CD14-positive monocyte (primary cell): Measurements from ENCODE around the gene EN2. TPM values are rescaled to one million over a fixed set of nuclear protein-coding genes. Genes with fewer than 3 reads are reported as not detected.

Source experiments
- DNase-seq, 3 donors: peaks; one replicate each; pipeline ENCODE4 v3.0.0-alpha.2; 2011 to 2022
- H2AFZ ChIP-seq: 2 replicates; pipeline ENCODE4 v1.6.0; 2012; ENCODE audit warnings: mild to moderate bottlenecking, low read depth, low read length, inconsistent platforms; ENCODE audit not compliant: insufficient read depth, poor library complexity, severe bottlenecking
- H3K27ac ChIP-seq, 2 donors: 1 replicate in 1 of 2; 2 replicates in 1 of 2; pipeline ENCODE4 v1.5.1; 2012 to 2013; ENCODE audit warnings: low read length in 2 of 2, control low read depth in 1 of 2, inconsistent platforms in 1 of 2, low read depth in 1 of 2, mild to moderate bottlenecking in 1 of 2
- H3K27me3 ChIP-seq, 2 donors: one replicate each; pipeline versions ENCODE4 v1.6.0 to v1.6.1; 2011 to 2013; ENCODE audit warnings: low read length in 2 of 2; ENCODE audit not compliant: control insufficient read depth in 2 of 2, insufficient read depth in 2 of 2
- H3K36me3 ChIP-seq, 2 donors: replicated peaks in 1 of 2; 1 replicate in 1 of 2; 2 replicates in 1 of 2; pipeline versions ENCODE4 v1.5.1 to v1.6.1; 2012 to 2013; ENCODE audit warnings: low read length in 2 of 2, control low read depth in 1 of 2, inconsistent platforms in 1 of 2, mild to moderate bottlenecking in 1 of 2; ENCODE audit not compliant: insufficient read depth in 2 of 2, control insufficient read depth in 1 of 2
- H3K4me1 ChIP-seq, 2 donors: 1 replicate in 1 of 2; 2 replicates in 1 of 2; pipeline versions ENCODE4 v1.5.1 to v1.6.1; 2012 to 2013; ENCODE audit warnings: low read length in 2 of 2, control low read depth in 1 of 2, inconsistent platforms in 1 of 2, mild to moderate bottlenecking in 1 of 2, moderate library complexity in 1 of 2; ENCODE audit not compliant: insufficient read depth in 2 of 2, control insufficient read depth in 1 of 2
- H3K4me2 ChIP-seq: replicated peaks from 2 replicates; pipeline ENCODE3; 2012; ENCODE audit warnings: low read length, moderate library complexity, mild to moderate bottlenecking; ENCODE audit not compliant: poor library complexity, severe bottlenecking; ENCODE audit errors: extremely low read depth
- H3K4me3 ChIP-seq, 3 experiments: fragments of 200-600 bp in 1 of 3; sonication (generic) in 1 of 3; replicated peaks in 1 of 3; 1 replicate in 2 of 3; 2 replicates in 1 of 3; pipeline ENCODE4 v1.5.1; 2011 to 2013; ENCODE audit warnings: low read length in 3 of 3, mild to moderate bottlenecking in 3 of 3, control low read depth in 2 of 3, low read depth in 2 of 3, inconsistent platforms in 1 of 3, moderate library complexity in 1 of 3
- H3K79me2 ChIP-seq: 2 replicates; pipeline ENCODE4 v1.6.0; 2012; ENCODE audit warnings: mild to moderate bottlenecking, control low read depth, inconsistent platforms, low read length, moderate library complexity; ENCODE audit not compliant: insufficient read depth
- H3K9ac ChIP-seq: 2 replicates; pipeline ENCODE4 v1.6.0; 2017; ENCODE audit warnings: low read length, mild to moderate bottlenecking; ENCODE audit not compliant: insufficient read depth, poor library complexity, severe bottlenecking
- H3K9me3 ChIP-seq, 2 donors: replicated peaks in 1 of 2; 1 replicate in 1 of 2; 2 replicates in 1 of 2; pipeline versions ENCODE4 v1.5.1 to v1.6.1; 2012 to 2013; ENCODE audit warnings: low read length in 2 of 2, control low read depth in 1 of 2; ENCODE audit not compliant: control insufficient read depth in 1 of 2, insufficient read depth in 1 of 2
- H4K20me1 ChIP-seq: 2 replicates; pipeline ENCODE4 v1.6.0; 2012; ENCODE audit warnings: mild to moderate bottlenecking, low read length, control low read depth, moderate library complexity; ENCODE audit not compliant: insufficient read depth
- H3K27ac Mint-ChIP-seq, 7 donors: one replicate each; pipeline ENCODE4 v1.8.0; 2020; ENCODE audit warnings: mild to moderate bottlenecking in 7 of 7, mixed read lengths in 7 of 7, moderate library complexity in 6 of 7, inconsistent platforms in 2 of 7
- H3K27me3 Mint-ChIP-seq, 3 donors: one replicate each; pipeline ENCODE4 v1.8.0; 2021 to 2022; ENCODE audit warnings: low read depth in 3 of 3, mild to moderate bottlenecking in 3 of 3, mixed read lengths in 3 of 3, moderate library complexity in 3 of 3, inconsistent platforms in 1 of 3
- H3K36me3 Mint-ChIP-seq, 2 donors: one replicate each; pipeline ENCODE4 v1.8.0; 2020; ENCODE audit warnings: mixed read lengths in 2 of 2, inconsistent platforms in 1 of 2, mild to moderate bottlenecking in 1 of 2
- H3K4me1 Mint-ChIP-seq: one replicate; pipeline ENCODE4 v1.8.0; 2020; ENCODE audit warnings: mild to moderate bottlenecking, mixed read lengths
- H3K4me3 Mint-ChIP-seq, 2 donors: one replicate each; pipeline ENCODE4 v1.8.0; 2020; ENCODE audit warnings: mild to moderate bottlenecking in 2 of 2, mixed read lengths in 2 of 2, moderate library complexity in 1 of 2
- H3K9me3 Mint-ChIP-seq, 7 donors: one replicate each; pipeline ENCODE4 v1.8.0; 2020 to 2022; ENCODE audit warnings: mixed read lengths in 7 of 7, mild to moderate bottlenecking in 6 of 7, moderate library complexity in 6 of 7, inconsistent platforms in 2 of 7
- WGBS: methylation state at CpG from one replicate; pipeline ENCODE4 v1.1.5; 2013; ENCODE audit warnings: missing lambda C conversion rate; ENCODE audit not compliant: insufficient coverage; 5-methylcytosine and 5-hydroxymethylcytosine counted together
- intact Hi-C, 2 donors: fragments of 100-400 bp; cut with micrococcal nuclease; formaldehyde crosslinking; loops; one replicate each; pipeline versions ENCODE4 v1.15.0 to v1.15.1; 2023
- polyA plus RNA-seq, 3 donors: library from polyadenylated mRNA; depleted of rRNA in 1 of 3; unstranded in 2 of 3; stranded (reverse) in 1 of 3; fragments of 300-500 nt in 2 of 3; fragments of >200 nt in 1 of 3; fragmentation: Illumina TruSeq in 2 of 3; gene quantifications; 1 replicate in 2 of 3; 2 replicates in 1 of 3; pipeline ENCODE4 v1.2.3, GENCODE V29; 2012 to 2021
- TF ChIP-seq, protein P1 (sequence below): fragments of 200-600 bp; IDR thresholded peaks from one replicate; pipeline ENCODE4 v1.8.0; 2022; ENCODE audit warnings: antibody characterized with exemption, mild to moderate bottlenecking

EN2 gene
- polyA plus RNA-seq, 3 donors, result not detected

- Histone ChIP-seq H3K79me2 (no peaks in the 10 kb centered on the region), H3K4me1 (no peaks in the 10 kb centered on the region), H3K27me3 (peaks cover 0 to 10% of the 10 kb centered on the region in 2 donors), H2AFZ (no peak overlapping the region), H3K27ac (no peak overlapping the region), H3K9ac (no peak overlapping the region), H3K4me2 (no peak overlapping the region), H4K20me1 (no peaks in the 10 kb centered on the region), H3K4me3 (no peak overlapping the region), H3K9me3 (no peaks in the 10 kb centered on the region), H3K36me3 (no peaks in the 10 kb centered on the region)
- peaks cover 30 to 70% (median 62%) of the 10 kb centered on the region in 3 donors for H3K27me3 Mint-ChIP-seq
- no peaks in the 10 kb centered on the region for H3K4me1 Mint-ChIP-seq
- TF ChIP-seq, protein P1, sequence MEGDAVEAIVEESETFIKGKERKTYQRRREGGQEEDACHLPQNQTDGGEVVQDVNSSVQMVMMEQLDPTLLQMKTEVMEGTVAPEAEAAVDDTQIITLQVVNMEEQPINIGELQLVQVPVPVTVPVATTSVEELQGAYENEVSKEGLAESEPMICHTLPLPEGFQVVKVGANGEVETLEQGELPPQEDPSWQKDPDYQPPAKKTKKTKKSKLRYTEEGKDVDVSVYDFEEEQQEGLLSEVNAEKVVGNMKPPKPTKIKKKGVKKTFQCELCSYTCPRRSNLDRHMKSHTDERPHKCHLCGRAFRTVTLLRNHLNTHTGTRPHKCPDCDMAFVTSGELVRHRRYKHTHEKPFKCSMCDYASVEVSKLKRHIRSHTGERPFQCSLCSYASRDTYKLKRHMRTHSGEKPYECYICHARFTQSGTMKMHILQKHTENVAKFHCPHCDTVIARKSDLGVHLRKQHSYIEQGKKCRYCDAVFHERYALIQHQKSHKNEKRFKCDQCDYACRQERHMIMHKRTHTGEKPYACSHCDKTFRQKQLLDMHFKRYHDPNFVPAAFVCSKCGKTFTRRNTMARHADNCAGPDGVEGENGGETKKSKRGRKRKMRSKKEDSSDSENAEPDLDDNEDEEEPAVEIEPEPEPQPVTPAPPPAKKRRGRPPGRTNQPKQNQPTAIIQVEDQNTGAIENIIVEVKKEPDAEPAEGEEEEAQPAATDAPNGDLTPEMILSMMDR, result no peak
- WGBS, result 73% methylated on average over 8 of the region's 8 CpGs
- intact Hi-C loops, result no loop called here
- no peak overlapping the region for H3K27ac Mint-ChIP-seq
- peaks cover 0 to 3% (median 0%) of the 10 kb centered on the region in 7 donors for H3K9me3 Mint-ChIP-seq
- H3K4me3 Mint-ChIP-seq, result no peak overlapping the region
- H3K36me3 Mint-ChIP-seq, result no peaks in the 10 kb centered on the region
- no peak for DNase-seq
These were observed 17.9 kb upstream of the EN2 start for GRCh38 chr7:155440018-155440410.

DNA sequence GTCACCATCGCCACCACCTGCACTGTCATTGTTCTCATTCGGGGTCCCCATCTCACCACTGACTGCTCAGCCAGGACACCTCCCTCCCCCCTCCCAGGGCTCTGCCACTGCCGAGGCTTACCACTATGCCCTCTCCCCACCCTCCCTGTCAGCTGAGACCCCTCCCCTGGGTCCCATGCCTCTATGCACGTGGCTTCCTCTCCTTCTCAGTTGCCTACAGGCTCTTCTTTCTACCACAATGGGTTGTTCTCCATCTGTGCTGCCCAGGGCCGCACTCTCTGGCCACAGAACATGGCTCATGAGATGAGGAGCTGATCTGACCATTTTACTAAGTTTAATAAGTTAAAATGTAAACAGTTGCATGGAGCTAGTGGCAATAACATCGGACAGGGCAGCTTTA lies 16.1 kb upstream of the EN2 start:
- no peak overlapping the region for H3K4me3 Mint-ChIP-seq
- no peak overlapping the region for H3K4me2 ChIP-seq
- H3K27me3 Mint-ChIP-seq, result peaks cover 38 to 72% (median 66%) of the 10 kb centered on the region in 3 donors
- no peaks in the 10 kb centered on the region for H3K36me3 Mint-ChIP-seq
- H3K36me3 ChIP-seq, result no peaks in the 10 kb centered on the region
- H3K27me3 ChIP-seq, result peaks cover 0 to 23% of the 10 kb centered on the region in 2 donors
- TF ChIP-seq, protein P1, result no peak
- no peaks in the 10 kb centered on the region for H3K4me1 Mint-ChIP-seq
- DNase-seq, result no peak
- no peaks in the 10 kb centered on the region for H3K4me1 ChIP-seq
- peak overlapping the region in 1 of 7 donors; percentile 72 for H3K27ac Mint-ChIP-seq
- WGBS, result 54% methylated on average over 4 of the region's 6 CpGs
- intact Hi-C loops, result no loop called here
- H3K9me3 Mint-ChIP-seq, result peaks cover 0 to 5% (median 0%) of the 10 kb centered on the region in 7 donors
- H3K4me3 ChIP-seq, result no peak overlapping the region
- H3K9me3 ChIP-seq, result no peaks in the 10 kb centered on the region
- H3K9ac ChIP-seq, result no peak overlapping the region
- no peak overlapping the region for H2AFZ ChIP-seq
- no peak overlapping the region for H3K27ac ChIP-seq
- no peaks in the 10 kb centered on the region for H4K20me1 ChIP-seq
- H3K79me2 ChIP-seq, result no peaks in the 10 kb centered on the region
